ENCODE results near the gene FIGLA.
A peak's percentile ranks its signal among the peaks of the same experiment; 100 is the strongest.

Gene FIGLA

DNA sequence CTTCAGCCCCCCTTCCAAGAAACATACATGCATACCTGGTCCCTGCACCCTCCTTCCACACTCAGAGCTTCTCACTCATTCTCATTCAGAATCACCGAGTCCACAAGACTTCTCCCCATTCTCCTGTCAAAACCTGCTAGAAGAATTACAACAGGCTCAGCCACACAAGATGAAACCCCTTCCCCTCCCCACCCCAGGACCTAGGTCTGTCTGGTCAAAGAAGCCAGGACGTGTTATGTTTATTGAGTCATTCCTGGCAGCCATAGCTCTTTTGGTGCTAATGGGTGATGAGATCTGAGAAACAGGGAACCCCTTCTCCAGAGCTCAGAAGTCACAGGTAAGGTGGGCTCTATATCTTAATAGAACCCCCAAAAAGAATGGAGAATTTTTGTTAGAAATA, 21.0 kb downstream of the FIGLA start:
- DNase-seq, result no peak

GRCh38 chr2:70768590-70769085, 21.8 kb downstream of the FIGLA start:
- no peak for DNase-seq

- DNase-seq, result peak; percentile 45 to 60
These were observed 22.5 kb downstream of the FIGLA start, which contains the start of gene ADD2 for GRCh38 chr2:70767699-70768589. Gene ADD2 (minus strand): TSS chr2:70768200. CDS start chr2:70706408, 61,792 bp downstream.

DNA sequence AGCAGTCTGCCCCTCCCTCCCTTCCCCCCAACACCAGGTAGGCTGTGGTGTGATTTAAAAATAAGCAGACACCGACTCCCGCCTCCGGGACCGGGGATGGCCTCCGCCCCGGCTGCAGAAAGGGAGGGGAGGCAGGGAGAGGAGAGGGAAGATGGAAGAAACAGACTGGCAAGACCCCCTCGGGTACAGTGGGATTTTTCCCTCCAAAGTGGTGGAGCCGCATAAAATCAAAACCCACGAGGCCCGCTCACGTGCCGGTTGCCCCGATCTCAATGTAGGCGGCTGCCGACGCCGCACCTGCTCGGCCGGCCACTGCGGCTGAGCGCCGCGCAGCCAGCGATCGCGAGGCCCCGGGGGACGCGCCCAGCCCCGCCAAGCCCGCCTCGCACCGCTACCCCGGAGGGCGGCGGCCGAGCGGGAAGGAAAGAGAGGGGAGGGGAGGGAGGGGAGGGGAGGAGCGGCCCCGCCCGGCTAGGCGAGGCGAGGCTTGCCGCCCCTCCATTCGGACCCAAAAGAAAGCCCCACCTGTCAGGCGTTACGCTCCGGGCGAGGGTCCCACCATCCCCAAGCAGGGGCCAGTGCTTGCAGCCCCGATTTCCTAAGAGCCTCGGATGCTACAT, 23.3 kb downstream of the FIGLA start:
- peak; percentile 7 to 10 for DNase-seq

- DNase-seq, result no peak
These were observed 23.9 kb downstream of the FIGLA start for GRCh38 chr2:70766357-70767078.

GRCh38 chr2:70765507-70765906, 24.9 kb downstream of the FIGLA start:
- no peak for DNase-seq

- DNase-seq, result no peak
These were observed 31.0 kb downstream of the FIGLA start for GRCh38 chr2:70759446-70759845.

- no peak for DNase-seq
These were observed 32.5 kb downstream of the FIGLA start for GRCh38 chr2:70757966-70758365.

DNA sequence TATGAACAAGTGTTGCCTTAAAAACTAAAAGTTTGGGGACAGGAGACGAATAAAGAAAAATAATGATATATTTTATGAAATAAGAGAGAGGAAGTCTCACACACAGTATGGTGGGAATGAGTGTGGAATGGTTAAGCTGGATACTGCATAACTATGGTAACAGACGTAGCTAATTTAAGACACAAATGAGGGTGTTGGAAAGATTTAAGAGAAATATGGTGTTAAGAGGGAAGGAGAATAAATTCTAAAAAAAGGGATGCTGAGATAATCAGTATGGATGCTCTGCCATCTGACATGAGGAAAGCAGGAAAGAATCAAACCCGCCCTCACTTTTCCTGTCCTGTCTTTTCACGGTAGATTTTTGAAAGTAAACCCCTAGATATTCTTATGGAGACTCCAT, 33.1 kb downstream of the FIGLA start:
- DNase-seq, result no peak

DNA sequence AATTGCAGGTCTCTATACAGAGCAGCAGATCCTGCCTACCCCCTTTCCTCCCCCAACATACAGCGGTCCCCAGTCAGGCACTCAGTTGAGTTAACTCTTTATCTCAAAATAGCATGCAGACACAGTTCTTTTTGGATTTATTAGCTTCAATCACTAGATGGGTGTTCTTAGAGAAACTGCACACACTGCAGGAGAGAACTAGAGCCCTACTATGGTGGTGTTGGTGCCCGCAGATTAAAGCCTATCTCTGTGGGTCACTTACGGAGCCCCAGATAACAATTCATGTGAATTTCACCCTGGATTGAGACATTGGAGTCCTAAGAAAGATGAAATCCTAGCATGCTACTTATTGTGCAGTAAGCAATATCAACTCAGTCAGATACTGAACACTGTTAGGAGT, 34.3 kb downstream of the FIGLA start:
- no peak for DNase-seq

DNA sequence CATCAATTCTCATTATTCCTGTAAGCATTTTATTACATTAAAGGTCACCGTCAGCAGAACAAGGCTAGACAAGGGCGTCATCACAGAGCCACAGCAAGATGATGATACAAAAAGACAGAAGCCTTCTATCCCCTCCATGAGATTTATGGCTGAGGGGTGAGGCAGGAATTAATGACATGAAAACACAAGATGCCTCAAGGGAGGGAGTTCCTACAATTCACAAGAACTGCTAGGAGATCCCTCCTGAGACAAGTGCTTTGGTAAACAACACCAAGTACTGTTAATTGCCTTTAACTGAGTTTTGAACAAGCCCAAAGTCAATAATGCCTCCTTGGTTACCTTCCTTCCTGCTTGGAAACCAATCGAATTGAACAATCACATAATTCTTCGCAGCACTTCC, 36.5 kb downstream of the FIGLA start:
- DNase-seq, result no peak

DNA sequence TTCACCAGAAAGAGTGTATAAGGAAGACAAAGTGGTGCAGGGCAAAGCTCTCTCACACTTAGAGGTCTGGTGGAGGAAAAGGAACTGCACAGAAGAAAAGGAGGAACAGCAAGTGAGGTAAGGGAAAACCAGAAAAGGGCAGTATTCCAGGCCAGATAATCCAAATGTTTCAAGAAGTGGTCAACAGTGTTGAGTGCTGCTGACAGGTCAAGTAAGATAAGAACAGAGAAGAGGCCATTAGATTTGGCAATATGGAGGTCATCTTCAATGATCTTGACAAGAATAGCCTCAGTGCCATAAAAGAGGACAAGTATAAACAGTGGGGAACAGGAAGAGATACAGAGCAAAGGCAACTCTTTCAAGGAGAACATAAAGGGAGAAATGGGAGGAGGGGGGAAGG, 37.4 kb downstream of the FIGLA start:
- no peak for DNase-seq

DNA sequence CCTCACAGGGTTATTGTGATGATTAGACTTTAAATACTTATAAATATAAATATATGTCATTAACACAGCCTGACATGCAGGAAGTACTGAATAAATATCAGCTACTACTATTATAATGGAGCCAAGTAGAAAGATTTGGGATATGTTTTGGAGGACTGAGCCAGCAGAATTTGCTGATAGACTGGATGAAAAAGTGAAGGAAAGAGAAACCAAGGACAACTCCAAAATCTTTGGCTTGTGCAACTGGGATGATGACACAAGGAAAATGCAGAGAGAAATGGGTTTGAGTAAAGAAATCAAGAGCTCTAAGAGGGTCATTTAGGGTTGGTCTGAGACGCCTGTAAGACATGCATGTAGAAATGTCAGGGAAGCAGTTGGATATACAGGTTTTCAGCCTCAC, 38.0 kb downstream of the FIGLA start:
- no peak for DNase-seq

DNA sequence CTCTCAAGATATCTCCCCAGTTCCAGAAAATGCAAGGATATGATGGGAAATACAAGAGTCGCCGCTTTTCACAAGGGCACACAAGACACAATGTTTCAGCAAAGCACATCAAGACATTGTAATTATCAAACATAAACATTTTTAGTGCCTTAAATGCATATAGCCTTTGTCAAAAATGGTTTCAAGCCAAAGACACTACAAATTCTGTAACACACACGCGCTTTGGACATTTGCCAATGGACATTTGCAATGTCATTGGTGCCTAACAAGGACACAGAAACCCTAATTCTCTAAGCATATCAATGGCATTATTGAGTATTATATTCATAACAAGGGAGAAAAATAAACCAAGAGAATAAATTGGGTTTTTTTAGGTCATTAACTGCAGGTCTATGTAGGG, 38.6 kb downstream of the FIGLA start:
- no peak for DNase-seq

GRCh38 chr2:70750320-70750719, 40.1 kb downstream of the FIGLA start:
- DNase-seq, result no peak

DNA sequence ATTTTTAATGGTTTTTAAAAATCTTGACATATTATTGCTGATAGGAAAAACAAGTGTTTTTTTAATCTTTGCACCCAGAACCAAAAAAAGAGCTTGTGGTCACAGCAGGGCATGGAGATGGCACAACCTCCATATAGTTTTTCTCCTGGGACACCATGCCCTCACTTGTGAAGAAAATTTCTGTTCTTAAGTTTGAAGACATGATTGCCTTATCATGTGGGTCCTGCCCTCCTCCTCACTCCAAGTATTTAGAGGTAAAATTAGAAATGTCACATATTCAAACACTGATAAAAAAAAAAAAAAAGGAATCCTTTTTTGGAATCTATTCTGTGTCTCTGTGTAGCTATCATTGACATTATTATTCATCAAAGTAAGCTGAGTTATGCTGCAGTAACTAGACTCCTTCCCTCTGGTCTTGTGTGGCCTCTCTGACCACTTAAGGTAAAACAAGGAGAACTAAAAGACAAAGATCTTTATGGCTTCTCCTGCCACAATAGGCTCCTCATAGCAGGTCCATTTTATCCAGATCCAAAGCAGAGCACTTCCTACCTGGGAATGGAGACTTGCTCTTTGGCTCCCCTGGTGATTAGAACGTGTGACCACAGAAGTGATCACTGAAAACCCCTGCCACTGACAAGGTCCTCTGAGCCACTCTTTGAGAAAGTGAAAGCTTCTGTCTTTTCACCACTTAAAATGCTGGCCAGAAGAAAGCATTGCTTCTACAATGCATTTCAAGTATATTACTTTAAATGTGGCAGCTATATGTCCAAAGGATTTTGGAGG, 42.2 kb downstream of the FIGLA start:
- DNase-seq, result no peak

GRCh38 chr2:70747284-70747683, 43.2 kb downstream of the FIGLA start:
- no peak for DNase-seq

DNA sequence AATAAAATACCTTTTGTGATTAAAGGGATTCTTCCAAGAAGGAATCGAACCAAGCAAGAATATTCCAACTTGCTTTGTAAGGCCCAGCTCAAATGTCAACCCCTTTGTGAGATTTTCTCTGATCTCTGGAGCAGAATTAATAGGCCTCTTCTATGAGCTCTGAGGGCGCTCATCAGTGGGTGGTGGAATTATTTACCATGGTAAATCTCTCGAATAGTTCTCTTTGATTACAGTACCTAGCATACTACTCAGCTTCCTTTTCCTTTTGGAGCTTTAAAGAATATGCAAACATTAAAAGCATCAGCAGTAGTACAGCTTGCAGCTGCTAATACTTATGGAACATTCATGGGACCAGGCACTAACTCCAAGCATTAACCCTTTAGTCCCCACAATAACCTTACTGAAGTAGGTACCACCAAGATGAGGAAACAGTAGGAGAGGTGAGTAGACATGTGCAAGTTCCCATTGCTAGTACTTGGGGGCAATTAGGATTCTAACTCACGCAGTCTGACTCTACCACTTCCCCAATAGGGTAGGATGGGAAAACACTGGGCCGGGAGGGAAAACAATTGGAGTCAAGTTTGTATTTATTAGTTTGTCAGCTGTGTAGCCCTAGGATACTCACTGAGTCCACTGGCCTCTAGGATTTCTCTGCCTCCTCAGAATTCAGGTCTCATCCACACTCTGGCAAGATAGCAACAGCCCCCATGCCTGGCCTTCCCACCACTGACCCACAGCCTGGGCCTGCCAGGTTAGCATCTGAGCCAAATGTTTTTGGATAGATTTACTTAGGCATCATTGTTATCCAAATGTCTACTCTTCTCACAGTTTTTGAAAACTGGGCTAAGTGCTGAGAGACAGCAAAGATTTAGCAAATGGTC, 44.1 kb downstream of the FIGLA start:
- DNase-seq, result no peak

DNA sequence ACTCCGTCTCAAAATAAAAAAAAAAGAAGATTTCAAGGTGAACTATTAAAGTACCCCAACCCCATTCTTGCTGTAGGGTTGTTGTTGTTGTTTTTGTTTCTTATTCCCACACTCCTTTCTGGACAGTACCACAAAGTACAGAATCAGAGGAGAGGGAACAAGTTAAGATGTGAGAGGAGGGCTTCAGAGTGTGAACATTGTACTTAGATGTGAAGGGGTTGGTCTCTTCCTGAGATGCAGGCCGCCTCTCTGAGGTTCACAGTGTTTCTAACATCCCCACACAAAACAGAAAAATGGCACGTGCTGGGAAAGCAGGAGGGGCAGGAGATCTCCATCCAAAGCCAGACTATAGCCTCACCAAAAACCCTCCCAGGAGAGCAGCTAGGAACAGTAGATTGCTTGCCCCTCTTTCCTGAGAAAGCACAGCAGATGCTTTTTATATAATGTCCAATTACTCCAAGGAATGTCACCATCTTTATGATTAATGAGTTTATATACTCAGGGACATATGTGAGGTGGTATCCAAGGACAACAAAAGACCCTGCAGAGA, 45.1 kb downstream of the FIGLA start:
- DNase-seq, result no peak

DNA sequence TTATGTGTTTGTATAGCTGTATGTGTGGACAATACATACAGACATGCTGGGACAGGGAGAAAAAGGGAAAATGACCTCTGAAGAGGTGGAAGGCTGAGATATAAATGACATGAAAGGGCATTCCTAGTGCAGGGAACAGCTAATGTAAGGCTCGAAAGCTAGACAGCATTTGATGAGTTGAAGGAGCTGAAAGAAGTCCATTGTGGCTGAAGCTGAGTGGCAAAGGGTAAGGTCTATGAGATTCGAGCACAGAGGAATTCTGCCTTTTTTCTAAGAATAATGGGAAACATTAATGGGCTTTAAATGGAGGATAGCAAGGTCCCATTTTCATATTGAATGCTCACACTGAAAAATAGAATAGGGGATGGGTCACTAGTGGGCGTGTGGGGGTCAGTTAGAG, 46.0 kb downstream of the FIGLA start:
- no peak for DNase-seq

DNA sequence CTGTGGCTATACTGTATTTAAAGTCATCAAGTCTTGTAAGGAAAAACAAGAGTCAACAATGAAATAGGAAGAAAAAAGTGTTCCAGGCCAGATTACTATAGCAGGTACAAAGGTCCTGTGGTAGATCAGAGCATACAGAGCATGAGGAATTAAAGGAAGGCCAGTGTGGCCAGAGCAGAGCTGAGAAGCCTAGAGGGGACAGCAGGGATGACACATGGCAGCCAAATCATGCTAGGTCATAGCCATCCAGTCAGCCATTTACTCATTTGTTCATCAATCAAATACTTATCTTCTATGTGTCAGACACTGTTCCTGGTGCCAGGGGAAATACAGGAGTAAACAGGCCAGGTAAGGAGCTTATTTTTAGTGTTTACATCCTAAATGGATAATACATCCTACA, 46.8 kb downstream of the FIGLA start:
- no peak for DNase-seq

Data from activated CD4-positive, alpha-beta T cell treated with anti-CD3 and anti-CD28 coated beads, Interleukin-2, amount 50 U/mL, for 48 hours (primary cell).